ENCODE data around the gene DLG5.

Gene DLG5

DNA sequence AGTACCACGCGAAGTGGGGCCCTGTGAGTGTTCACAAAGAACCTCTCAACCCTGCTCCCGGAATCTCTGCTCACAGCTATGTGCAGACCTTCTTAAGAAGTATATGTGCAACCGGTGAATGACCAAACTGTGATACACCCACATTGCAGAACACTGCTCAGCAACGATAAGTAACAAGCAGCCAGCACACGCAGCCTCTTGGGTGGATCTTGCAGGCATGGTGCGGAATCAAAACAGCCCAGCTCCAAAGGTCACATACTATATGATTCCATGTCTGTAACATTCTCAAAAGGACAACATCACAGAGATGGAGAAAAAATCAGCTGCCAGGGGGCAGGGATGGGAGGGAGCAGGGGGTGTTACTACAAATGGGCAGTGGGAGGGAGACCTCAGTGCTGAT lies 101.6 kb downstream of the DLG5 start:
- TF ChIP-seq ZFX (IDR thresholded peaks at IDR 0.05), result no peak
- TF ChIP-seq, protein P1, sequence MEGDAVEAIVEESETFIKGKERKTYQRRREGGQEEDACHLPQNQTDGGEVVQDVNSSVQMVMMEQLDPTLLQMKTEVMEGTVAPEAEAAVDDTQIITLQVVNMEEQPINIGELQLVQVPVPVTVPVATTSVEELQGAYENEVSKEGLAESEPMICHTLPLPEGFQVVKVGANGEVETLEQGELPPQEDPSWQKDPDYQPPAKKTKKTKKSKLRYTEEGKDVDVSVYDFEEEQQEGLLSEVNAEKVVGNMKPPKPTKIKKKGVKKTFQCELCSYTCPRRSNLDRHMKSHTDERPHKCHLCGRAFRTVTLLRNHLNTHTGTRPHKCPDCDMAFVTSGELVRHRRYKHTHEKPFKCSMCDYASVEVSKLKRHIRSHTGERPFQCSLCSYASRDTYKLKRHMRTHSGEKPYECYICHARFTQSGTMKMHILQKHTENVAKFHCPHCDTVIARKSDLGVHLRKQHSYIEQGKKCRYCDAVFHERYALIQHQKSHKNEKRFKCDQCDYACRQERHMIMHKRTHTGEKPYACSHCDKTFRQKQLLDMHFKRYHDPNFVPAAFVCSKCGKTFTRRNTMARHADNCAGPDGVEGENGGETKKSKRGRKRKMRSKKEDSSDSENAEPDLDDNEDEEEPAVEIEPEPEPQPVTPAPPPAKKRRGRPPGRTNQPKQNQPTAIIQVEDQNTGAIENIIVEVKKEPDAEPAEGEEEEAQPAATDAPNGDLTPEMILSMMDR (conservative IDR thresholded peaks at IDR 0.05), result no peak
- H3K27ac ChIP-seq, result no peak overlapping the region

DNA sequence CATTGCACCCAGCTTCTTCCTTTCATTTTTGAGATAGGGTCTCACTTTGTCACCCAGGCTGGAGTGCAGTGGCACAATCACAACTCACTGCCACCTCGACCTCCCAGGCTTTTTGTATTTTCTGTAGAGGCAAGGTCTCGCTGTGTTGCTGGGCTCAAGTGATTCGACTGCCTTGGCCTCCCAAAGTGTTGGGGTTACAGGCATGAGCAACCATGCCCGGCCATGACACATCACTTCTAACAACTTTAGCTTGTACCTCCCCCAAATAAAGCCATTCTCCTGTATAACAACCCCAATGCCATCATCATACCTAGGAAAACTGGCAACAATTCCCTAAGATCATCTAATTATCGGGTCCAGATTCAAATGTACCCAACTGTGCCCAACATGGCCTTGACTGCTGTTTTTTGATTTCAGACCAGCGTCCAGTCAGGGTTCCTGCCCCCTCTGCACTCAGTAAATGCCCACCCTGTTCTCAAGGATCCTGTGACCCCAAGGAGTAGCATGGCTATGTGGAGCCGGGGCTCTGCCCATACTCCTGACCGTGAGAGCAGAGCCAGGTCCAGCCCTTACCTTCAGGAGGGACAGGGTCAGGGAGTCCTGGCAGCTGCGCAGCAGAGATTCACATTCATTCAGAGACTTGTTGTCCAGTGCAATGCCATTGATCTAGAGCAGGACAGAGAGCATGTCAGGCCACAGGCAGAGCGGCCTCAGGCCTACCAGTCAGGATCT lies 102.6 kb downstream of the DLG5 start:
- TF ChIP-seq, protein P1 (conservative IDR thresholded peaks at IDR 0.05), result no peak
- TF ChIP-seq ZFX (IDR thresholded peaks at IDR 0.05), result no peak
- no peak overlapping the region for H3K27ac ChIP-seq

DNA sequence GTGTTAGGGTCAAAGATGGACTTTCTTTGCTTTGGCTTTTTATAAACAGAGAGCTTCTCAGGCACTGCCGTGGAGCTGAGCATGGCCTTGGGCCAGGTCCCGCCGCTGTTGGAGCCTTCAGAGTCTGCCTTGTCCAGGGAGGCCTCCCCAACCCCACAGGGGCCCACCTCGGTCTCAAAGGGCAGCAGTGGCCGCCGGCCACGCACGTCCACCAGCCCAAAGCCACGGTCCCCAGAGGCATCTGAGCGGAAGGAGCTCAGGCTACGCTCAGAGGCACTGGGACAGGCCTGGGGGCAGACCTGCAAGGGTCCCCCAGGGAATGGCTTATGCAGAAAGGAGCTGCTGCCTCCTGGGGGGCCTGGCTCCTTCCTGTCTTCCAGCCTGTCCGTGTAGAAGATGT lies 105.0 kb downstream of the DLG5 start:
- H3K27ac ChIP-seq, result no peak overlapping the region
- TF ChIP-seq ZFX (IDR thresholded peaks at IDR 0.05), result no peak
- TF ChIP-seq, protein P1 (conservative IDR thresholded peaks at IDR 0.05), result no peak

DNA sequence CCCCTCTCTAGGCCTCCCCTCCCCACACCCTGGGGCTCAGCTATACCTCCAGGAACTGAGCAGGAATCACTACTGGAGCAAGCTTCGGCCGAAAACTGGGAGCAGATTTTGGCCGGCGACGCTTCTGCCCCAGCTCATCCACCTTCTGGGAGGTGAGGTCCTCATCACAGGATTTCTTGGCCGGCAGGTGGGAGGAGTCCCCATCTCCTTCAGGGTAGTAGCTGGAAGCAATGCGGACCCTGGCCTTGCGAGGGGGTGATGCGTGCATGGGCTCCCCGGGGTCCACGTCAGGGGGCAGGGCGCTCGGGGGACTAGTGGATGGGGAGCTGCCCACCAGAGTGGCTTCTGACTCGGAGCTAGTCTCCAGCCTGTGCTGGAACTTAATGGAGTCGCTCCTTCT lies 105.5 kb downstream of the DLG5 start:
- TF ChIP-seq ZFX (IDR thresholded peaks at IDR 0.05), result no peak
- TF ChIP-seq, protein P1 (conservative IDR thresholded peaks at IDR 0.05), result no peak
- no peak overlapping the region for H3K27ac ChIP-seq

DNA sequence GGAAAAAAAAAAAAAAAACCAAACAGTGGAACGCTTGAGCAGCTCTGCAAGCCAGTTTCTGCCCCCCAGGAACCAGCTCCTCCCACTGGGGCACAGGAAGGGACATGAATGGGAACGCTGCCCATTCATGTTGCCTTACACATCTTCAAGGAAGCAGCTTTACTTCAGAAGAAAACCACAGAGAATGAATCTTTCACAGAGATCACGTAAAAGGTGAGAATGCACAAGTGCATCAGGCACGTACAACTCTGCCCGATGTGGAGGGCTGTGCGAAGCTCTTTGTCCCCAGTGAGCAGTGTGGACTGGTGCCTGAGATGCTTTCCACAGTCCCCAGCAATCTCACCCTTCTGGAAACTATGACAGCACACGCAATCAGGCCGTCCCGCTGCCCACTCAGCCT lies 106.2 kb downstream of the DLG5 start:
- no peak for TF ChIP-seq ZFX (IDR thresholded peaks at IDR 0.05)
- TF ChIP-seq, protein P1 (conservative IDR thresholded peaks at IDR 0.05), result no peak
- H3K27ac ChIP-seq, result no peak overlapping the region

DNA sequence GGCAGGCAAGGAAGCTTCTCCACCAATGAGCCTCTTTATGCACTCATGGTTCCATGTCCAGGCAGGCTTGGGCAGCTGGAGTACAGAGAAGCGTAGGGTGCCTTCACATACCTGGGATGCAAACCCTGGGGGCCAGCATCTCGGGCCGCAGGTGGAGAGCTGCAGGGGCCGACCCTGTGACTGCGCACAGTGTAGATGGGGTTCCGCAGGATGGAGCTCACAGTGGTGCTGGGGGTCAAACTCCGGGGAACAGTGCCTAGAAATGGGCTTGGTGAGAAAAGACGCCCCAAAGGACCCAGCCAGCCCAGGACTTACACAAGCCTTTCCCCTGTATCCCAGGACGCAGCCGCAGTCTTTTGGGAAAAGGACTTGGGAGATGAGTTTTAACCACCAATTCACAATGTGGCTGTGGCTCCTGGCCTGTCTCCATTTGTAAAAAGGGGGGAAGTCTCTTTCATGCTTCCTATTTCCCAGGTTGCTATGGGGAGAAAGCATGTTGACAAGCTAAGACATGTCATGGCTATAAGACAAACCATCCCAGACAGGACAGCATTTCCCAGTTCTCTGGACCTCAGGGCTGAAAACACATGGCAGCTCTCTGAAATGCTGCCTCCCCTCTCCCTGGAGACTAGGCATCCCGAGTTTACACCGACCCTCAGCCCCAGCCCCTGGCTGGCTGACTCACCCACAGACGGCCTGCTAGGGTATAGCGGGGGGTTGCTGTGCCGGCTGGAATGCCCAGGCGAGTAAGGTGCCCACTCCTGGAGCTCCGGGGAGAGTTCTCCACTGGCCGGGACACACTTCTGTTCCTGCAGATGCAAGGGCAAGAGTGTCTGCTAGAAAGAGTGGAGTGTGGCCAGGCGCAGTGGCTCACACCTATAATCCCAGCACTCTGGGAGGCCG lies 107.1 kb downstream of the DLG5 start:
- TF ChIP-seq ZFX (IDR thresholded peaks at IDR 0.05), result no peak
- TF ChIP-seq, protein P1 (conservative IDR thresholded peaks at IDR 0.05), result no peak
- no peak overlapping the region for H3K27ac ChIP-seq

DNA sequence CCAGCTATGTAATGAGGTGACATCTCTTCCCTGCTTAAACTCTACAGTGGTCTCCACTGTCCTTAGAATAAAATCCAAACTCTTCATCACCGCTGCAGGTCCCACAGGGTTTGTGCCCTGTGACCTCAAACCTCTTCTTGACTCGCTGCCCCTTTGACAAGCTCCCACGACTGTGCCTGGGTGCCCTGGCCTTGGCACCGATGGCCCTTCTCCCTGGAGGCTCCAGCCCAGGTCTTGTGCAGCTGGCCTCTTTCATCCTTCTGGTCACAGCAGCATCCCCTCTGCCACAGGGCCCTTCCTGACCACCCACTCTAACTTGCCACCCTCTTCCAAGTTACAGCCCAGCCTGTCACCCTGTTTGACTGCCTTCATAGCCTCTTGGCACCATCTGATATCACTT lies 108.2 kb downstream of the DLG5 start:
- TF ChIP-seq ZFX (IDR thresholded peaks at IDR 0.05), result no peak
- TF ChIP-seq, protein P1 (conservative IDR thresholded peaks at IDR 0.05), result no peak
- no peak overlapping the region for H3K27ac ChIP-seq
